ENCODE measurements around the gene CCL4. TPM values are rescaled to one million over a fixed set of nuclear protein-coding genes. Genes with fewer than 3 reads are reported as not detected.

The CCL4 gene
- total RNA-seq, 4 donors from 2014 or later: 0.29 to 0.76 (median 0.61) TPM; not detected in 1

DNA sequence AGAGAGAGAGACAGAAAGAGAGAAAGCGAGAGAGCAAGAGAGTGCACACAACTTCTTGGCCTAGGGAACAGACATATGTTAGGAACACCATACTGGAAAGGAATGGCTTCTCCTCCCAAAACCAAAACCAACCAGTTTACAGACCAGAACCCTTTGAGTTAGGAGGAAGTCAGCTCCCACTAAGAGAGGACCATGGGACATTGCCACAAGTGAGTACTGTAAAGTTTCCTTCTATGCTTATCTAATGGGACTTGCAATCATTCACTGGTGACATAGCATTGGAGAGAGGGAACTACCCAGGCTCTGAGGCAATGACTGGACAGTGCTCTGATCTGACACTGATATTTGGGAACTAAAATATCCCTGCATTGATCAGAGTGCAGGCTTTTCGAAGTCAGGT, 40.4 kb downstream of the CCL4 start:
- intact Hi-C loops (cut with DNase I; ENCODE audit: low total_unique reads): no loop called here
- WGBS, 2 donors: 90 to 94% methylated on average over 2 of the region's 2 CpGs

DNA sequence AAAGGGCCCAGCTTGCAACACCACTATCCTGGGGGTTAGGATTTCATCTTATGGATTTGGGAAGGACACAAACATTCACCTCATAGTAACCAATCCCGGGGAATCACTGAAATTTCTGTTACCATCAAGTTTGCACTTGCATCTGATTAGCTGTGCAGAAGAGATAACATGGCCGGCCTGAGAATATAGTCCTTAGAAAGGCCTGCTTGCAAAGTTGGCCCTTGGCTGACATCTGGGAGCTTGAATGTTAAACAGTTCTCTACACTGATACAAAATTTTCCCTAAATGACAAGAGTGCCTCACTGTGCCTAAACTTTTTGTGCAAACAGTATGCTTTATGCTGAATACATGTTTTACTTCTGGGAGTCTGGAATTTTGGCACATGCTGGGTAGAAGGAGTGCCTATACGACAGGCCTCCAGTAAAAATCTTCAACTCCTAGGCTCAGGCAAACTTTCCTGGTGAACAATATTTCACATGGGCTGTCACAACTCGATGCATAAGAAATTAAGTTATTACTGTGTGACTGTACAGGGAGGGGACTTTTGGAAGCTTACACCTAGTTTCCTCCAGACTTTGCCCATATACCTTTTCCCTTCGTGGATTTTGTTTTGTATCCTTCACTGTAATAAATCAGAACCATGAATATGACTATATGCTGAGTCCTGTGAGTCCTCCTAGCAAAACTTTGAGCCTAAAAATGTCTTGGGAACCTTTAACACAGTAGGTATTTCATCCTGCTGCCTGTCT, 41.5 kb downstream of the CCL4 start:
- 52 to 58% methylated on average over 5 of the region's 5 CpGs for WGBS, 2 donors
- intact Hi-C loops (cut with DNase I; ENCODE audit: low total_unique reads): no loop called here
- DNase-seq (ENCODE audit: low spot score in 2 of 2): no peak
- no peak overlapping the region for H3K4me3 ChIP-seq (ENCODE audit: low read depth, poor library complexity, severe bottlenecking)
- TF ChIP-seq, protein P1, sequence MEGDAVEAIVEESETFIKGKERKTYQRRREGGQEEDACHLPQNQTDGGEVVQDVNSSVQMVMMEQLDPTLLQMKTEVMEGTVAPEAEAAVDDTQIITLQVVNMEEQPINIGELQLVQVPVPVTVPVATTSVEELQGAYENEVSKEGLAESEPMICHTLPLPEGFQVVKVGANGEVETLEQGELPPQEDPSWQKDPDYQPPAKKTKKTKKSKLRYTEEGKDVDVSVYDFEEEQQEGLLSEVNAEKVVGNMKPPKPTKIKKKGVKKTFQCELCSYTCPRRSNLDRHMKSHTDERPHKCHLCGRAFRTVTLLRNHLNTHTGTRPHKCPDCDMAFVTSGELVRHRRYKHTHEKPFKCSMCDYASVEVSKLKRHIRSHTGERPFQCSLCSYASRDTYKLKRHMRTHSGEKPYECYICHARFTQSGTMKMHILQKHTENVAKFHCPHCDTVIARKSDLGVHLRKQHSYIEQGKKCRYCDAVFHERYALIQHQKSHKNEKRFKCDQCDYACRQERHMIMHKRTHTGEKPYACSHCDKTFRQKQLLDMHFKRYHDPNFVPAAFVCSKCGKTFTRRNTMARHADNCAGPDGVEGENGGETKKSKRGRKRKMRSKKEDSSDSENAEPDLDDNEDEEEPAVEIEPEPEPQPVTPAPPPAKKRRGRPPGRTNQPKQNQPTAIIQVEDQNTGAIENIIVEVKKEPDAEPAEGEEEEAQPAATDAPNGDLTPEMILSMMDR (IDR thresholded peaks at IDR 0.05): no peak
- no peak for TF ChIP-seq POLR2A (IDR thresholded peaks at IDR 0.05)

More for the DNA sequence above, 40.4 kb downstream of the CCL4 start:
- no peak overlapping the region for H3K4me3 ChIP-seq (ENCODE audit: low read depth, poor library complexity, severe bottlenecking)
- peak in 1 of 2 donors; percentile 12 for DNase-seq (ENCODE audit: low spot score in 2 of 2)
- no peak for TF ChIP-seq POLR2A (IDR thresholded peaks at IDR 0.05)
- TF ChIP-seq, protein P1 (IDR thresholded peaks at IDR 0.05): no peak

DNA sequence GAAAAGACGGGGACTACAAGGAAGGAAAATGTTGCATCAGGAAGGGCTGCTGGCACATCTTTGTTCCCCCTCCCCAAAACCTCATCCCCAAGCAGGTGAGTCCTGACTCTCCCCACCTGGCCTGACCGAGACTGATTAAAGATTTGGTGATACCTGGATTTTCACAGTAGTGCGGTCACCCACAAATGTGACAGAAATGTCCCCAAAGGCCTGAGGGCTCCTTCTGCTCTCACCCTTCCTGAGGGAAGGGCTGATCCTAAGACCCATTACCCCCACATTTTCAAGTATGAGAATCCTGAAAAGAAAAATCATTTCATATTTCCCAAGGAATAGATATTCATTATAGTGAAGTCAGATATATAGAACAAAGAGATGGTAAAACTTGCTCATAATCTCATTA, 44.0 kb downstream of the CCL4 start:
- 65 to 66% methylated on average over 3 of the region's 3 CpGs for WGBS, 2 donors
- H3K4me3 ChIP-seq (ENCODE audit: low read depth, poor library complexity, severe bottlenecking): no peak overlapping the region
- no peak for TF ChIP-seq POLR2A (IDR thresholded peaks at IDR 0.05)
- TF ChIP-seq, protein P1 (IDR thresholded peaks at IDR 0.05): no peak

DNA sequence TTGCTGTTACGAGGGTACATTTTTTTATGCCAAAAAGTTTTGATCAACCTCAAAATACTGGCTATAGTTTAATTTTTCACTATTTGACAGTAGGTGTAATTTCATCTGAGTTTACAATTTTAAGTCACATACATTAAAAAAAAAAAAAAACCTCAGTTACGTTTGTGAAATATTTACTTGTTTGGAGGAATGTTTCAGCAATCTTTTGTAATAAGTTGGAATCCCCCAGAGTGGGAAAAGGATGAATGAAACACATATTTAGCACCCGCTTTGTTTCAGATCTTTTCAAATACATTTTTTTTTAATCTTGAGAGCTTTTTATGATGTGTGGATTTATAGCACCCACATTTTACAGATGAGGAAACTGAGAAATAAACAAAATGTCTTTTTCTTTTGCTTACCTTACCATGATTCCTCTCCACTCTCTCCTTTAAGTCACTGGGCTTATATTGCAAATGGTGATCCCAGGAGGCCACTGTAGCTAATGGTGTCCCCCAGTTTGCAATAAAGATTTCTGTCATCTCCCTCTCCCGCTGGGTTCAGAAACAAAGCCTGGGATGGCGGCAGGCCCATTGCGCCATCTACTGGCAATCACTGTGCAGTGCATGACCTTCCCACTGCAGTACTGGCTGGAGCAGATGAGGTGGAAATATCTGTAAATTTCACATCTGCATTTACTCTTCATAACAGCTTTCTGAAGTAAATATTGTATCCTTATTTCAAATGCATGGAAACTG, 45.1 kb downstream of the CCL4 start:
- WGBS, 2 donors: 26 to 29% methylated on average over 6 of the region's 6 CpGs
- no peak overlapping the region for H3K4me3 ChIP-seq (ENCODE audit: low read depth, poor library complexity, severe bottlenecking)
- no peak for TF ChIP-seq POLR2A (IDR thresholded peaks at IDR 0.05)
- TF ChIP-seq, protein P1 (IDR thresholded peaks at IDR 0.05): peak in 1 of 3 donors; percentile 62
- peak; percentile 78 to 93 for DNase-seq (ENCODE audit: low spot score in 2 of 2)
- intact Hi-C loops (cut with DNase I; ENCODE audit: low total_unique reads): no loop called here

More for the DNA sequence above, 44.0 kb downstream of the CCL4 start:
- peak in 1 of 2 donors; percentile 21 for DNase-seq (ENCODE audit: low spot score in 2 of 2)
- intact Hi-C loops (cut with DNase I; ENCODE audit: low total_unique reads): no loop called here

DNA sequence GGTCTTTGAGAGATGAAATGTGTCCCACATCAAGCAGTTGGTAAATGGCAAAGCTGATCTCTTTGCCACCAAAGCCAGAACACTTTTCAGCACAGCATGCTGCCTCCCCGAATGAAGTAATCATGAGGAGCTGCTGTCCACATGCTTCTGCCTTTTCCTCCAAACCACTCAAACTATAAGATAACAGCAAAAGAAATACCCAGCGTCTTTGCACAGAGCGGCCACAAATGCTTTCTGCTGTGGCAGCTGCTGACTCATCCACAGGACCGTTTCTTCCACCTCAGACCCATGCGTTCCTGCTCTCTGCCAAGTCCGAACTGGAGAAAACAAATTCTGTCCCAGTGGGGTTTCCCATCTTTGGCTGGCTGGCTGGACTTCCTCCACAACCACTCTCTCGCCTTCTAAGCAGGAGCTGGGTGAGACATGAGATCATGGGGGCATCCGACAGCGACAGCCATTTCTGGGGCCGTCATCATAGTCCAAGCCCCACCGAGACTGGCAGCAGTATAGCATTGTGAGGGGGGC, 45.7 kb downstream of the CCL4 start:
- WGBS, 2 donors: 51 to 60% methylated on average over 11 of the region's 11 CpGs
- no peak overlapping the region for H3K4me3 ChIP-seq (ENCODE audit: low read depth, poor library complexity, severe bottlenecking)
- TF ChIP-seq POLR2A (IDR thresholded peaks at IDR 0.05): no peak
- TF ChIP-seq, protein P1 (IDR thresholded peaks at IDR 0.05): no peak
- intact Hi-C loops (cut with DNase I; ENCODE audit: low total_unique reads): no loop called here
- peak in 1 of 2 donors; percentile 58 for DNase-seq (ENCODE audit: low spot score in 2 of 2)
